GM18505 (cell line): Measurements from ENCODE around the gene TEDC2.
A peak's percentile ranks its signal among the peaks of the same experiment; 100 is the strongest.

Experiments
- ATAC-seq: cut with Tn5 transposase; IDR thresholded peaks from one replicate; pipeline ENCODE4 v1.9.1; 2021; ENCODE audit not compliant: unreplicated experiment
- POLR2A ChIP-seq: IDR thresholded peaks from 4 replicates; pipeline ENCODE4 v1.6.1; 2011; ENCODE audit warnings: borderline replicate concordance; ENCODE audit not compliant: insufficient read depth, insufficient read length; ENCODE audit errors: extremely low read depth

Gene TEDC2

GRCh38 chr16:2465653-2466415, 5.9 kb downstream of the TEDC2 start:
- no peak for TF ChIP-seq POLR2A
- no peak for ATAC-seq

GRCh38 chr16:2466667-2467527, 7.0 kb downstream of the TEDC2 start:
- no peak for TF ChIP-seq POLR2A
- no peak for ATAC-seq

- peak; percentile 38 for TF ChIP-seq POLR2A
- ATAC-seq: no peak
Observed at GRCh38 chr16:2467528-2468232, 7.8 kb downstream of the TEDC2 start.

GRCh38 chr16:2468233-2468724, 8.4 kb downstream of the TEDC2 start:
- no peak for ATAC-seq
- TF ChIP-seq POLR2A: no peak

GRCh38 chr16:2468725-2469398, 9.0 kb downstream of the TEDC2 start:
- TF ChIP-seq POLR2A: no peak
- ATAC-seq: no peak

GRCh38 chr16:2469399-2470233, 9.7 kb downstream of the TEDC2 start:
- no peak for ATAC-seq
- no peak for TF ChIP-seq POLR2A

- no peak for ATAC-seq
- no peak for TF ChIP-seq POLR2A
Observed at GRCh38 chr16:2470234-2470601, 10.3 kb downstream of the TEDC2 start.

- ATAC-seq: no peak
- TF ChIP-seq POLR2A: no peak
Observed at GRCh38 chr16:2470603-2471015, 10.7 kb downstream of the TEDC2 start.

GRCh38 chr16:2471016-2471652, 11.2 kb downstream of the TEDC2 start, which contains the start of gene NTN3:
NTN3 (plus strand) TSS chr16:2471297; CDS start chr16:2471702, 405 bp downstream.
- ATAC-seq: no peak

GRCh38 chr16:2471653-2472487, 12.0 kb downstream of the TEDC2 start:
- no peak for ATAC-seq

More at GRCh38 chr16:2471016-2471652, 11.2 kb downstream of the TEDC2 start, which contains the start of gene NTN3:
- no peak for TF ChIP-seq POLR2A

GRCh38 chr16:2472488-2472864, 12.6 kb downstream of the TEDC2 start:
- no peak for TF ChIP-seq POLR2A
- no peak for ATAC-seq

More at GRCh38 chr16:2471653-2472487, 12.0 kb downstream of the TEDC2 start:
- TF ChIP-seq POLR2A: no peak
